ENCODE measurements around the gene CDH22.

DNA sequence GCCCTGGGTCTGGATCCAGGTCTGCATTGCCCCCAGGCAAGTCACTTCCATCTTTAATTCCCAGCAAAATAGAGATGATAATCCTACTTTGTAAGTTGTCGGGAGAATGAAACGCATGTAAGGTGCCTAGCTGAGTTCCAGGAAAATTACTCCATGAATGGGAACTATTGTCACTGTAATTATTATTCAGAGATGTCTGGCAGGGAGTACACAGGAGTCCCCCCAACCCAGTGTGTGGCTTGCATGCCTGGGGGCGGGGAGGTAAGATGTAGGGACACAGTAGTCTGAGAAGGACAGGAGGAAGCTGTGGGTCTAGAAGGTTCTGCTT is 104.8 kb downstream of the CDH22 start:
- TF ChIP-seq, protein P1, sequence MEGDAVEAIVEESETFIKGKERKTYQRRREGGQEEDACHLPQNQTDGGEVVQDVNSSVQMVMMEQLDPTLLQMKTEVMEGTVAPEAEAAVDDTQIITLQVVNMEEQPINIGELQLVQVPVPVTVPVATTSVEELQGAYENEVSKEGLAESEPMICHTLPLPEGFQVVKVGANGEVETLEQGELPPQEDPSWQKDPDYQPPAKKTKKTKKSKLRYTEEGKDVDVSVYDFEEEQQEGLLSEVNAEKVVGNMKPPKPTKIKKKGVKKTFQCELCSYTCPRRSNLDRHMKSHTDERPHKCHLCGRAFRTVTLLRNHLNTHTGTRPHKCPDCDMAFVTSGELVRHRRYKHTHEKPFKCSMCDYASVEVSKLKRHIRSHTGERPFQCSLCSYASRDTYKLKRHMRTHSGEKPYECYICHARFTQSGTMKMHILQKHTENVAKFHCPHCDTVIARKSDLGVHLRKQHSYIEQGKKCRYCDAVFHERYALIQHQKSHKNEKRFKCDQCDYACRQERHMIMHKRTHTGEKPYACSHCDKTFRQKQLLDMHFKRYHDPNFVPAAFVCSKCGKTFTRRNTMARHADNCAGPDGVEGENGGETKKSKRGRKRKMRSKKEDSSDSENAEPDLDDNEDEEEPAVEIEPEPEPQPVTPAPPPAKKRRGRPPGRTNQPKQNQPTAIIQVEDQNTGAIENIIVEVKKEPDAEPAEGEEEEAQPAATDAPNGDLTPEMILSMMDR (IDR thresholded peaks at IDR 0.05; ENCODE audit: poor library complexity, severe bottlenecking): no peak
- TF ChIP-seq RAD21 (conservative IDR thresholded peaks at IDR 0.05) (no peak), EP300 (conservative IDR thresholded peaks at IDR 0.05; ENCODE audit: poor library complexity, severe bottlenecking) (no peak), SMC3 (conservative IDR thresholded peaks at IDR 0.05; ENCODE audit: poor library complexity) (no peak), POLR2AphosphoS5 (IDR thresholded peaks at IDR 0.05) (no peak), MXI1 (conservative IDR thresholded peaks at IDR 0.05; ENCODE audit: poor library complexity, severe bottlenecking) (no peak), EZH2 (IDR thresholded peaks at IDR 0.05; ENCODE audit: borderline replicate concordance, insufficient read depth, low read length, poor library complexity, severe bottlenecking) (no peak)
- TF ChIP-seq, protein P2, sequence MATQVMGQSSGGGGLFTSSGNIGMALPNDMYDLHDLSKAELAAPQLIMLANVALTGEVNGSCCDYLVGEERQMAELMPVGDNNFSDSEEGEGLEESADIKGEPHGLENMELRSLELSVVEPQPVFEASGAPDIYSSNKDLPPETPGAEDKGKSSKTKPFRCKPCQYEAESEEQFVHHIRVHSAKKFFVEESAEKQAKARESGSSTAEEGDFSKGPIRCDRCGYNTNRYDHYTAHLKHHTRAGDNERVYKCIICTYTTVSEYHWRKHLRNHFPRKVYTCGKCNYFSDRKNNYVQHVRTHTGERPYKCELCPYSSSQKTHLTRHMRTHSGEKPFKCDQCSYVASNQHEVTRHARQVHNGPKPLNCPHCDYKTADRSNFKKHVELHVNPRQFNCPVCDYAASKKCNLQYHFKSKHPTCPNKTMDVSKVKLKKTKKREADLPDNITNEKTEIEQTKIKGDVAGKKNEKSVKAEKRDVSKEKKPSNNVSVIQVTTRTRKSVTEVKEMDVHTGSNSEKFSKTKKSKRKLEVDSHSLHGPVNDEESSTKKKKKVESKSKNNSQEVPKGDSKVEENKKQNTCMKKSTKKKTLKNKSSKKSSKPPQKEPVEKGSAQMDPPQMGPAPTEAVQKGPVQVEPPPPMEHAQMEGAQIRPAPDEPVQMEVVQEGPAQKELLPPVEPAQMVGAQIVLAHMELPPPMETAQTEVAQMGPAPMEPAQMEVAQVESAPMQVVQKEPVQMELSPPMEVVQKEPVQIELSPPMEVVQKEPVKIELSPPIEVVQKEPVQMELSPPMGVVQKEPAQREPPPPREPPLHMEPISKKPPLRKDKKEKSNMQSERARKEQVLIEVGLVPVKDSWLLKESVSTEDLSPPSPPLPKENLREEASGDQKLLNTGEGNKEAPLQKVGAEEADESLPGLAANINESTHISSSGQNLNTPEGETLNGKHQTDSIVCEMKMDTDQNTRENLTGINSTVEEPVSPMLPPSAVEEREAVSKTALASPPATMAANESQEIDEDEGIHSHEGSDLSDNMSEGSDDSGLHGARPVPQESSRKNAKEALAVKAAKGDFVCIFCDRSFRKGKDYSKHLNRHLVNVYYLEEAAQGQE (IDR thresholded peaks at IDR 0.05; ENCODE audit: borderline replicate concordance): no peak

All from neural cell (in vitro differentiated cells).